Osteocyte (in vitro differentiated cells): ENCODE results near the gene TJP2. TPM values are rescaled to one million over a fixed set of nuclear protein-coding genes. Genes with fewer than 3 reads are reported as not detected.
A peak's percentile ranks its signal among the peaks of the same experiment; 100 is the strongest.
"Not testable (repeated sequence)": the region's sequence is repeated elsewhere in the genome, so short reads cannot be mapped to it uniquely, and the experiment has no call there.

ENCODE experiments used
- DNase-seq: peaks from one replicate; pipeline ENCODE4 v3.0.0; 2021; ENCODE audit warnings: mixed read lengths; ENCODE audit not compliant: unreplicated experiment; ENCODE audit errors: extremely low spot score
- H3K27ac Mint-ChIP-seq: one replicate; pipeline ENCODE4 v1.8.0; 2021; ENCODE audit warnings: mild to moderate bottlenecking, mixed read lengths; ENCODE audit not compliant: unreplicated experiment
- H3K27me3 Mint-ChIP-seq: one replicate; pipeline ENCODE4 v1.8.0; 2021; ENCODE audit warnings: mixed read lengths; ENCODE audit not compliant: unreplicated experiment
- H3K36me3 Mint-ChIP-seq: one replicate; pipeline ENCODE4 v1.8.0; 2021; ENCODE audit warnings: mixed read lengths; ENCODE audit not compliant: unreplicated experiment
- H3K4me1 Mint-ChIP-seq: one replicate; pipeline ENCODE4 v1.8.0; 2021; ENCODE audit warnings: mixed read lengths; ENCODE audit not compliant: unreplicated experiment
- H3K4me3 Mint-ChIP-seq: one replicate; pipeline ENCODE4 v1.8.0; 2021; ENCODE audit warnings: mild to moderate bottlenecking, moderate library complexity, mixed read lengths; ENCODE audit not compliant: unreplicated experiment
- H3K9me3 Mint-ChIP-seq: one replicate; pipeline ENCODE4 v1.8.0; 2021; ENCODE audit warnings: mixed read lengths; ENCODE audit not compliant: unreplicated experiment
- CTCF ChIP-seq: fragments of 200-600 bp; sonication (generic); IDR thresholded peaks from 2 replicates; pipeline ENCODE4 v1.5.0; 2021; ENCODE audit warnings: antibody characterized with exemption, mild to moderate bottlenecking, moderate library complexity
- total RNA-seq: library from RNA; stranded (reverse); gene quantifications from 2 replicates; pipeline ENCODE4 v1.2.1, GENCODE V29; 2021

The TJP2 gene
- total RNA-seq, 1 donor from 2014 or later = 42.7 TPM

- no peak for DNase-seq
- TF ChIP-seq CTCF = no peak
- H3K9me3 Mint-ChIP-seq = no peaks in the 10 kb centered on the region
- no peak overlapping the region for H3K4me3 Mint-ChIP-seq
- H3K27me3 Mint-ChIP-seq = peaks cover 49% of the 10 kb centered on the region
- H3K27ac Mint-ChIP-seq = no peak overlapping the region
- H3K4me1 Mint-ChIP-seq = peaks cover 20% of the 10 kb centered on the region
- peaks cover 2% of the 10 kb centered on the region for H3K36me3 Mint-ChIP-seq
Measured at GRCh38 chr9:69303331-69303730, 129.3 kb downstream of the TJP2 start.

- H3K9me3 Mint-ChIP-seq, H3K36me3 Mint-ChIP-seq, DNase-seq, H3K4me3 Mint-ChIP-seq: not testable (repeated sequence)
- Mint-ChIP-seq H3K4me1 (peaks cover 21% of the 10 kb centered on the region), H3K27ac (peak overlapping the region; percentile 89), H3K27me3 (peaks cover 38% of the 10 kb centered on the region)
Measured at GRCh38 chr9:69306895-69307445, 132.9 kb downstream of the TJP2 start.

- peak; percentile 36 for TF ChIP-seq CTCF
- H3K27ac Mint-ChIP-seq = peak overlapping the region; percentile 89
- no peaks in the 10 kb centered on the region for H3K9me3 Mint-ChIP-seq
- peaks cover 21% of the 10 kb centered on the region for H3K4me1 Mint-ChIP-seq
- peaks cover 2% of the 10 kb centered on the region for H3K36me3 Mint-ChIP-seq
- H3K4me3 Mint-ChIP-seq = no peak overlapping the region
- DNase-seq = no peak
- H3K27me3 Mint-ChIP-seq = peaks cover 41% of the 10 kb centered on the region
Measured at GRCh38 chr9:69307446-69308205, 133.5 kb downstream of the TJP2 start.

GRCh38 chr9:69308206-69308931 lies 134.3 kb downstream of the TJP2 start:
- Mint-ChIP-seq H3K4me3 (no peak overlapping the region), H3K4me1 (peaks cover 21% of the 10 kb centered on the region), H3K36me3 (peaks cover 2% of the 10 kb centered on the region), H3K9me3 (peaks cover under 1% of the 10 kb centered on the region), H3K27me3 (peaks cover 34% of the 10 kb centered on the region), H3K27ac (peak overlapping the region; percentile 89)
- no peak for TF ChIP-seq CTCF
- no peak for DNase-seq

GRCh38 chr9:69313175-69313574 lies 139.1 kb downstream of the TJP2 start:
- peaks cover 7% of the 10 kb centered on the region for H3K9me3 Mint-ChIP-seq
- H3K4me3 Mint-ChIP-seq = no peak overlapping the region
- TF ChIP-seq CTCF = no peak
- DNase-seq = no peak
- H3K27ac Mint-ChIP-seq = no peak overlapping the region
- peaks cover 32% of the 10 kb centered on the region for H3K27me3 Mint-ChIP-seq
- no peaks in the 10 kb centered on the region for H3K36me3 Mint-ChIP-seq
- H3K4me1 Mint-ChIP-seq = peaks cover 9% of the 10 kb centered on the region
